Skeletal muscle tissue (tissue), 4 donors: ENCODE data around the gene GPRC5C. TPM values are rescaled to one million over a fixed set of nuclear protein-coding genes. Genes with fewer than 3 reads are reported as not detected.

ENCODE experiments used
- H3K27ac ChIP-seq: one replicate; pipeline ENCODE4 v1.7.0; 2013; ENCODE audit warnings: mild to moderate bottlenecking, low read depth, low read length, inconsistent platforms
- H3K27me3 ChIP-seq, 3 donors: one replicate each; pipeline ENCODE4 v1.7.0; 2013; ENCODE audit warnings: low read length in 3 of 3; ENCODE audit not compliant: control insufficient read depth in 3 of 3, insufficient read depth in 3 of 3
- H3K36me3 ChIP-seq, 3 donors: one replicate each; pipeline ENCODE4 v1.7.0; 2013; ENCODE audit warnings: low read length in 3 of 3; ENCODE audit not compliant: control insufficient read depth in 3 of 3, insufficient read depth in 3 of 3
- H3K4me1 ChIP-seq, 3 donors: one replicate each; pipeline ENCODE4 v1.7.0; 2013; ENCODE audit warnings: low read length in 3 of 3, mild to moderate bottlenecking in 3 of 3; ENCODE audit not compliant: control insufficient read depth in 3 of 3, insufficient read depth in 3 of 3
- H3K4me3 ChIP-seq, 3 donors: one replicate each; pipeline ENCODE4 v1.7.0; 2013; ENCODE audit warnings: low read length in 3 of 3
- H3K9ac ChIP-seq, 3 donors: one replicate each; pipeline ENCODE4 v1.7.0; 2013; ENCODE audit warnings: low read length in 3 of 3, mild to moderate bottlenecking in 3 of 3, moderate library complexity in 2 of 3, low read depth in 1 of 3
- H3K9me3 ChIP-seq, 3 donors: one replicate each; pipeline ENCODE4 v1.7.0; 2013; ENCODE audit warnings: low read length in 3 of 3; ENCODE audit not compliant: control insufficient read depth in 3 of 3
- total RNA-seq: library from RNA; depleted of rRNA; stranded (reverse); fragments of >200 nt; gene quantifications from one replicate; pipeline ENCODE4 v1.2.3, GENCODE V29; 2014
- donor health status: Osteomylitis.

The GPRC5C gene
- total RNA-seq, 1 donor from 2014 or later: 44.4 TPM

DNA sequence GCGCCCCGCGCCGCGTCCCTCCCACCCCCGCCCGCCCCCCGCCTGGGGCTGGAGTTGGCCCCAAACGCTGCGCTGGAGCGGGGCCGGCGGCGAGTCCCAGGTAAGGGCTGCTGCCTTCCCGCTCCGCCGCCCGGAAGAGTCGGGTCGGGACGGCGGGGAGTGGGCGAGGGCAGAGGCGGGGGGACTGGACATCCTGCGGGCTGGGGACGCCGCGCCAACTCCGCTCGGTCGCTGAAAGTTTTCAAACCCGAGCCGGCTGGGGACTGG, 469 bp downstream of the GPRC5C start:
- H3K4me1 ChIP-seq: peaks cover 50 to 75% (median 60%) of the 10 kb centered on the region in 3 donors
- peak overlapping the region in 2 of 3 donors; percentile 83 to 100 for H3K9ac ChIP-seq
- H3K4me3 ChIP-seq: peak overlapping the region in 2 of 3 donors; percentile 87 to 95
- H3K27me3 ChIP-seq: peaks cover 0 to 7% (median 0%) of the 10 kb centered on the region in 3 donors
- no peaks in the 10 kb centered on the region for H3K36me3 ChIP-seq
- peak overlapping the region; percentile 100 for H3K27ac ChIP-seq
- no peaks in the 10 kb centered on the region for H3K9me3 ChIP-seq

DNA sequence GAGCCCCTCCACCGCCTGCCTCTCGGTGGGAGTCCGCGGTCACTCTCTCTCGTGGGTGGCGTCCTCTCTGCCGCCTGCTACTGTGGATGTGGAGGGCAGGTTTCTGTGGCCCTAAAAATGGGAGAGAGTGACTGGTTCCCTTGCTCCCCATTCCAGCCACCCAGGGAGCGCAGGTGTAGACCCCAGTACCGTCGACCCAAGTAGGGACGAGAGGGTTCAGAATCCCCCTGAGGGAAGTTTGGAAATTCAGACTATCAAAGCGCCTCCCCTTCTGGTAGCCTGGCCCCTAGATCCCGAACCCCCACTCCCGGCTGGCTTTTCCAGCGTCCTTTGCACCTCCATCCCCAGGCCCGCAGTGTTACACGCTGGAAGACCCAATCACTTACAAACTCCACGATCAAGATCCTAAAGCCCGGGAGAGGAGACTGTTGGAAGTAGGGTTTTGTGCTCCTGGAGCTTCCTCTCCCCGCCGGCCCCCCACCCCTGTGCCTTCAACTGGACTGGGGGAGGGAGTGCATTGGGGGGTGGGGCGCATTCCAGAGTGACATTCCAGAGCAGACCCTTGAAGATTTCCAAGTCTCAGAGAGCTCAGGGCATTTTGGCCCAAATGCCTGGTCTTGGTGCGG, 991 bp downstream of the GPRC5C start:
- peak overlapping the region; percentile 83 to 100 (median 83) for H3K9ac ChIP-seq

DNA sequence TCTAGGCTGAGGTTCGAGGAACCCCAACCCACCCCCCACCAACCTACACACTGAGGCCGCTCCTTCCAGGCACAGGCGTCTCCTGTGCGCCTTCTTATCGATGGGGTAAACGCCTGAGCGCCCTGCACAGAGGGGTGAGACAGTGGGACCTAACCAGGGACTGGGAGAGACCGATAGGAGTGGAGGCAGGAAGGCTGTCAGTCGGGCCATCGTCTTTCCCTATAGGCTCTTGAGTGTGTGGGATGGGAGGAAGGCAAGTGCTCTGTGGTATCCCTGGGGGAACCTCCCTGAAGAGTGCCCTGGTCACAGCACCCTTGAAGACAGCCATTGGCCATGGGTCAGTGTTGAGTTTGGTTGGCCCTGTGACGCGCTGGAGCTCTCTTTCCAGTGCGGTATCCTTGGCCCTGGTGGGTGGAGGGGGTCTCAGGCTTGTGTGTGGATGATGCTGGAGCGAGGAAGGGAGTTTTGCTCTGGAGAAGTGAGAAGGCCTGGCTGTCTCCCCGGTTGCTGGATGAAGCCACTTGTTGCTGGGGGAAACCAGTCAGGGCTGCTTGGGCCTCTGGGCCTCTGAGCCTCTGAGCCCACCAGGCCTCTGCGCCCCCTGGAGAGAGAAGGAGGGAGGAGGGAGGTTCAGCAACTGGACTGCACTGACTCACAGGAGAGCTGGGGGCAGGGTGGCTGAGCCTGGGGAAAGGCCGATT, 1.7 kb downstream of the GPRC5C start:
- H3K4me3 ChIP-seq: peak overlapping the region; percentile 43 to 95 (median 61)
- H3K9ac ChIP-seq: peak overlapping the region; percentile 83 to 100 (median 83)
- H3K27ac ChIP-seq: peak overlapping the region; percentile 100
- H3K4me1 ChIP-seq: peaks cover 38 to 66% (median 48%) of the 10 kb centered on the region in 3 donors
- H3K36me3 ChIP-seq: no peaks in the 10 kb centered on the region
- no peaks in the 10 kb centered on the region for H3K9me3 ChIP-seq
- peaks cover 0 to 7% (median 0%) of the 10 kb centered on the region in 3 donors for H3K27me3 ChIP-seq

More for the DNA sequence above, 991 bp downstream of the GPRC5C start:
- Histone ChIP-seq H3K27me3 (peaks cover 0 to 7% (median 0%) of the 10 kb centered on the region in 3 donors), H3K27ac (peak overlapping the region; percentile 100), H3K4me1 (peaks cover 45 to 73% (median 55%) of the 10 kb centered on the region in 3 donors), H3K4me3 (peak overlapping the region; percentile 59 to 95 (median 87)), H3K9me3 (no peaks in the 10 kb centered on the region), H3K36me3 (no peaks in the 10 kb centered on the region)

DNA sequence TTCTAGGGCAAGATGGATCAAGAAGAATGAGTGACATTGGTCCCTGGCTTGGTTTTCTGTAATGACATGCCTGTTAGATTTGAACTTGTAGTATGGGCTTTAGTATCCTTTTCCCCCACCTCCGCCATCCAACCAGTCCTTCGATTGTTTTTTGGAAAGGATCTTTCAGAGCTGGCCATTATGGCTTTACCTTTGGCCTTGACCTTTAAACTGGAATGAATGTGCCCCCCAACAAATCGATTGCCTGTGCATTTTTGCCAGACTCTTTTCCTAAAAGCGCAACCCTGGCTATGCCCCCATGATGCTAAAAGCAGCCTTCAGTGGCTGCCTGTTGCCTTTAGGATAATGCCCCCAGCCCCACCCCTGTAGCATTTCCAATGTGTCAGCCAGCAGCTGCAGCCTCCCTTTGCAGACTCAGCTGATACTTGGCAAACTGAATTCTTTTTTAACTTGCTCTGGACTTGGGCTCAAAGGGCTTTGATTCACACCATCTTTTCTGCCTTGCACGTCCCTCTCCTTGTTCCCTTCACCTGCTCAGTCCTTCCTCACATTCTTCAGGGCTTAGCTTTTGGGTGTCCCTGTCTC, 4.0 kb downstream of the GPRC5C start:
- H3K9ac ChIP-seq: peak overlapping the region; percentile 7 to 65 (median 63)
- H3K27me3 ChIP-seq: peaks cover 0 to 7% (median 0%) of the 10 kb centered on the region in 3 donors
- peak overlapping the region in 2 of 3 donors; percentile 13 to 14 for H3K4me3 ChIP-seq
- peaks cover 8 to 11% (median 9%) of the 10 kb centered on the region in 3 donors for H3K36me3 ChIP-seq
- H3K27ac ChIP-seq: peak overlapping the region; percentile 75
- no peaks in the 10 kb centered on the region for H3K9me3 ChIP-seq
- H3K4me1 ChIP-seq: peaks cover 27 to 59% (median 37%) of the 10 kb centered on the region in 3 donors

DNA sequence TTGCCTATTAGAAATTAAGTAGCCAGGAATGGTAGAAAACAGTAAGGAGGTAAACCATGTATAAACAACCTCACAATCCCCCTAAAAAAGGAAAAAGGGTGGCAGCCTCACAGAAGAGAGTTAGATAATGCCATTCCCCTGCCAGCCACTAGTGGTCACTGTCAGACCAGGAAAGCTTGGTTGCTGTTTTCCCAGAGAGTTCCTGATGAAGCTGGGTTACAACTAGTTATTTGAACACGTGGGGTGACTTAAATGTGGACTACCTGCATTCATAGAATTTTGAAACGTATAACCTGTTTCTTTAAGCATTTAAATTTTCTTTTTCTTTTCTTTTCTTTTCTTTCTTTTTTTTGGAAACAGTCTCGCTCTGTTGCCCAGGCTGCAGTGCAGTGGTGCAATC, 5.8 kb downstream of the GPRC5C start:
- Histone ChIP-seq H3K4me3 (no peak overlapping the region), H3K36me3 (peaks cover 10 to 13% (median 11%) of the 10 kb centered on the region in 3 donors), H3K4me1 (peaks cover 31 to 53% (median 38%) of the 10 kb centered on the region in 3 donors), H3K9ac (no peak overlapping the region), H3K9me3 (no peaks in the 10 kb centered on the region), H3K27ac (peak overlapping the region; percentile 75), H3K27me3 (no peaks in the 10 kb centered on the region)

DNA sequence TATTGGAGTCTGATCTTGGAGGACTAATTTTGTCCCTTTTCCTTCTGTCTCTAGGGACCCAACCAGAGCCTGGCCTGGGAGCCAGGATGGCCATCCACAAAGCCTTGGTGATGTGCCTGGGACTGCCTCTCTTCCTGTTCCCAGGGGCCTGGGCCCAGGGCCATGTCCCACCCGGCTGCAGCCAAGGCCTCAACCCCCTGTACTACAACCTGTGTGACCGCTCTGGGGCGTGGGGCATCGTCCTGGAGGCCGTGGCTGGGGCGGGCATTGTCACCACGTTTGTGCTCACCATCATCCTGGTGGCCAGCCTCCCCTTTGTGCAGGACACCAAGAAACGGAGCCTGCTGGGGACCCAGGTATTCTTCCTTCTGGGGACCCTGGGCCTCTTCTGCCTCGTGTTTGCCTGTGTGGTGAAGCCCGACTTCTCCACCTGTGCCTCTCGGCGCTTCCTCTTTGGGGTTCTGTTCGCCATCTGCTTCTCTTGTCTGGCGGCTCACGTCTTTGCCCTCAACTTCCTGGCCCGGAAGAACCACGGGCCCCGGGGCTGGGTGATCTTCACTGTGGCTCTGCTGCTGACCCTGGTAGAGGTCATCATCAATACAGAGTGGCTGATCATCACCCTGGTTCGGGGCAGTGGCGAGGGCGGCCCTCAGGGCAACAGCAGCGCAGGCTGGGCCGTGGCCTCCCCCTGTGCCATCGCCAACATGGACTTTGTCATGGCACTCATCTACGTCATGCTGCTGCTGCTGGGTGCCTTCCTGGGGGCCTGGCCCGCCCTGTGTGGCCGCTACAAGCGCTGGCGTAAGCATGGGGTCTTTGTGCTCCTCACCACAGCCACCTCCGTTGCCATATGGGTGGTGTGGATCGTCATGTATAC, 8.0 kb downstream of the GPRC5C start:
- H3K27ac ChIP-seq: no peak overlapping the region

DNA sequence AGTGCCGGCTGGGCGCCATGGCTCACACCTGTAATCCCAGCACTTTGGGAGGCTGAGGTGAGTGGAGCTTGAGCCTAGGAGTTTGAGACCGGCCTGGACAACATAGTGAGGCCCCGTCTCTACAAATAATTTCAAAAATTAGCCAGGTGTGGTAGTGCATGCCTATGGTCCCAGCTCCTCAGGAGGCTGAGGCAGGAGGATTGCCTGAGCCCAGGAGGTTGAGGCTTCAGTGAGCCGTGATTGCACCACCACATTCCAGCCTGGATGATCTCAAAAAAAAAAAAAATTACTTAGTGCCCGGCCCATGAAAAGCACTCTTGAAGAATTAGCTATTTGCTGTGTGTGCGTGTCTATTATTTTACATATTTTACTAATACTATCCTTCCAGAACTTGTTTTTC, 9.6 kb downstream of the GPRC5C start:
- no peak overlapping the region for H3K4me3 ChIP-seq
- H3K4me1 ChIP-seq: peaks cover 38 to 63% (median 46%) of the 10 kb centered on the region in 3 donors
- peaks cover 10 to 15% (median 11%) of the 10 kb centered on the region in 3 donors for H3K36me3 ChIP-seq
- no peaks in the 10 kb centered on the region for H3K27me3 ChIP-seq
- no peaks in the 10 kb centered on the region for H3K9me3 ChIP-seq
- no peak overlapping the region for H3K27ac ChIP-seq
- no peak overlapping the region for H3K9ac ChIP-seq

More for the DNA sequence above, 8.0 kb downstream of the GPRC5C start:
- no peak overlapping the region for H3K9ac ChIP-seq
- H3K36me3 ChIP-seq: peaks cover 10 to 15% (median 11%) of the 10 kb centered on the region in 3 donors
- no peaks in the 10 kb centered on the region for H3K27me3 ChIP-seq
- no peaks in the 10 kb centered on the region for H3K9me3 ChIP-seq
- H3K4me3 ChIP-seq: no peak overlapping the region
- H3K4me1 ChIP-seq: peaks cover 46 to 63% (median 49%) of the 10 kb centered on the region in 3 donors

DNA sequence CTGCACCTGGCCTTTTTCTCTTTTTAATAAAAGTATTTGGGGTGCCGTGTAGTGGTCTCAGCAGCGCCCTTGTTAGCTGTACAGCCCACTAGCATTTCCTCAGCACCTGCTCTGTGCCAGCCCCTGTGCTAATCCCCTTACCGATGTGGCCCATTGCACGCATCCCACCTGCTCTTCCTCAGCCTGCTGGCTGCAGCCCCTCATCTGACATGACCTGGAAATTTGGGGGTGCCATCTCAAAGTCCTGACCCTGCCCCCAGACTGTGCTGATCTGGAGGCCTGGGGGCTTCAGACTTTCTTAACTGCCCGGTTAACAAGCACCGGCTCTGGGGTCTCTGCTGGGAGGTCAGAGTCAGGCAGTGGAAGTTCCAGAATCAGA, 10.4 kb downstream of the GPRC5C start:
- H3K27me3 ChIP-seq: no peaks in the 10 kb centered on the region
- peaks cover 43 to 66% (median 50%) of the 10 kb centered on the region in 3 donors for H3K4me1 ChIP-seq
- H3K9ac ChIP-seq: peak overlapping the region; percentile 69 to 87 (median 75)
- H3K4me3 ChIP-seq: peak overlapping the region in 2 of 3 donors; percentile 48 to 69
- H3K27ac ChIP-seq: peak overlapping the region; percentile 98
- peaks cover 11 to 15% (median 15%) of the 10 kb centered on the region in 3 donors for H3K36me3 ChIP-seq
- no peaks in the 10 kb centered on the region for H3K9me3 ChIP-seq

DNA sequence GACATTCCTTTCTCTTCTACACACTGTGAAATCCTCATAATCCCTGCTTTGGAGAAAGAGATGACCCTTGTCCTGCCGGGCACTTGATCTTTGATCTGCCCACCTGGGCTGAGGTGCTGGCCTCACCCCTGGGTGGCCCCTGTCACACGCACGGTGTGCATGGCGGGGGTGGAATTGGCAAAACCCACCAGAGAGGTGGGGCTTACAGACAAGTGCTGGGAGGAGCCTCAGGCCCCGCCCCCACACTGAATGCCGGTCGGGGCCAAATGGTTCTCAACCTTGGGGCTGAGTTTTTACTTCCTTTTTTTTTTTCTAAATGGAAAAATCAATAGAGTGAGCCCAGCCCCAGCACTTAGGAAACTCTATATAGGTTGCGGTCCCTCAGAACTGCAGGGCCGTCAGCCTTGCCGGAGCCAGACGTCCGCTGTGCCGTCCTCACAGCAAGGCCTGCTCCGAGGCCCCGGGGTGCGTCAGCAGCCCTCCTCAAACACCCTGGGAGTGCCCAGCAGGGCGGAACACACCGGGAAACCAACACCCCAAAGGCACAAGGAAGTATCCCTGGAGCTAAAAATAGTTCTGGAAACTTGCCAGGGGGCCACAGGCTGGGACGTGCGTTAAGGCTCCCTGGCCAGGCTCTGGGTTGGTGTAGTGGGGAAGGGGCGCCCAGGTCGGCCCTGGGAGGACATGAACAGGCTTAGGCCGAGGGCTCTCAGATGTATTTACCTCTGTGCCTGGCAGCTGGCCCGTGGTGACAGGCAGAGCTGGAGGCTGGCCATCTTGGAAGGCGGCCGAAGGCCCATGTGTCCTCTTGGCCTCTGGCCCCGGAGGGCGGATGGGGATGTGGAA, 11.0 kb downstream of the GPRC5C start:
- Histone ChIP-seq H3K9ac (peak overlapping the region; percentile 69 to 87 (median 75)), H3K27me3 (no peaks in the 10 kb centered on the region), H3K4me3 (peak overlapping the region; percentile 34 to 69 (median 48)), H3K36me3 (peaks cover 11 to 20% (median 19%) of the 10 kb centered on the region in 3 donors), H3K27ac (peak overlapping the region; percentile 98), H3K9me3 (no peaks in the 10 kb centered on the region), H3K4me1 (peaks cover 49 to 69% (median 56%) of the 10 kb centered on the region in 3 donors)
